SU-DHL-6 (cell line): ENCODE data around the gene MACC1.
"Not testable (repeated sequence)": the region's sequence is repeated elsewhere in the genome, so short reads cannot be mapped to it uniquely, and the experiment has no call there.

Source experiments
- H2AFZ ChIP-seq: fragments of 200-600 bp; sonication (generic); 2 replicates; pipeline ENCODE4 v1.6.1; 2014; ENCODE audit warnings: low read depth, mild to moderate bottlenecking, moderate library complexity, mixed read lengths, antibody characterized with exemption, low read length; ENCODE audit not compliant: severe bottlenecking
- H3F3A ChIP-seq: fragments of 200-600 bp; shearing (Covaris generic); 2 replicates; pipeline ENCODE4 v1.6.0; 2016; ENCODE audit warnings: antibody characterized with exemption, mild to moderate bottlenecking; ENCODE audit not compliant: insufficient read depth
- H3K27ac ChIP-seq: fragments of 200-600 bp; sonication (generic); 2 replicates; pipeline ENCODE4 v1.5.1; 2016; ENCODE audit warnings: low read depth, mild to moderate bottlenecking, low read length, moderate library complexity, mixed read lengths
- H3K27me3 ChIP-seq: fragments of 200-600 bp; sonication (generic), shearing (Covaris generic); 2 replicates; pipeline ENCODE4 v1.6.0; 2014; ENCODE audit warnings: mild to moderate bottlenecking, low read length
- H3K36me3 ChIP-seq: fragments of 200-600 bp; sonication (generic); 2 replicates; pipeline ENCODE4 v1.6.1; 2014; ENCODE audit warnings: mild to moderate bottlenecking, low read length, mixed read lengths
- H3K4me2 ChIP-seq: fragments of 300-600, 200-600 bp; shearing (Covaris generic), sonication (generic); 2 replicates; pipeline ENCODE4 v1.6.0; 2014; ENCODE audit warnings: low read length, low read depth, mild to moderate bottlenecking; ENCODE audit not compliant: poor library complexity, severe bottlenecking
- H3K4me3 ChIP-seq: fragments of 200-600 bp; sonication (generic); 2 replicates; pipeline ENCODE4 v1.5.1; 2014; ENCODE audit warnings: antibody characterized with exemption, low read length, mild to moderate bottlenecking, mixed read lengths; ENCODE audit not compliant: insufficient read depth, poor library complexity, severe bottlenecking
- H3K79me2 ChIP-seq: fragments of 200-600 bp; sonication (generic); 2 replicates; pipeline ENCODE4 v1.6.1; 2014; ENCODE audit warnings: mild to moderate bottlenecking, low read length, moderate library complexity; ENCODE audit not compliant: insufficient read depth
- H3K9ac ChIP-seq: fragments of 200-600 bp; sonication (generic); 2 replicates; pipeline ENCODE4 v1.7.0; 2014; ENCODE audit warnings: mild to moderate bottlenecking, low read length
- H3K9me2 ChIP-seq: fragments of 200-600 bp; sonication (generic); replicated peaks from 2 replicates; pipeline ENCODE4 v1.6.1; 2014; ENCODE audit warnings: low read length; ENCODE audit not compliant: insufficient read depth
- H3K9me3 ChIP-seq: fragments of 200-600 bp; sonication (generic); 2 replicates; pipeline ENCODE4 v1.6.1; 2014; ENCODE audit warnings: low read length, mixed read lengths; ENCODE audit not compliant: insufficient read depth
- H4K20me1 ChIP-seq: fragments of 200-600 bp; sonication (generic); 2 replicates; pipeline ENCODE4 v1.6.1; 2014; ENCODE audit warnings: low read depth, mild to moderate bottlenecking, antibody characterized with exemption, low read length, moderate library complexity, mixed read lengths
- EZH2phosphoT487 ChIP-seq: fragments of 200-600 bp; sonication (generic), shearing (Covaris generic); conservative IDR thresholded peaks from 2 replicates; pipeline ENCODE4 v1.6.1; 2018; ENCODE audit warnings: mild to moderate bottlenecking, antibody characterized with exemption, low read length, moderate library complexity, mixed read lengths
- TF ChIP-seq, protein P1 (sequence below): fragments of 200-600 bp; sonication (generic); IDR thresholded peaks from one replicate; pipeline ENCODE4 v1.5.1; 2017; ENCODE audit warnings: antibody characterized with exemption, mild to moderate bottlenecking, low read length, moderate library complexity; ENCODE audit not compliant: insufficient read depth, poor library complexity, severe bottlenecking

Gene MACC1

DNA sequence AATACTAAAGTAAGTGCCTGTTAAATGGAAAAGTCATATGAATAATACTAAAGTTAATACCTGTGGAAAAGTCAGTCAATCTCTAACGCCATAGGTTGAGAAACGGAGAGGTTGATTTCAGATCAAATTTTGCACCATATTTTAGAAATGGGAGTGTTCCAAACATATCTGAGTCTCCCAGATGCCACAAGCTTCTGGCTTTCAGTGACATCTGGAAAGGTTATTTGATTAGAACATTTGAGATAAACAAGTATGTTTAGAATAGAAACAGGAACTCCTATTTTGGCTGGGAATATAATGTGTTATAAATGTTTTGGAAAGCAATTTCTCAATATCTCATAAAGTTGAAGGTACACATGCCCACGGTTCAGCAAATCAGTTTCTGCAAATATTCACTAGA is 5.8 kb downstream of the MACC1 start:
- peaks cover 49% of the 10 kb centered on the region for H3K36me3 ChIP-seq

GRCh38 chr7:20208651-20209307 is 8.4 kb downstream of the MACC1 start:
- H3F3A ChIP-seq = no peaks in the 10 kb centered on the region

More for the DNA sequence above, 5.8 kb downstream of the MACC1 start:
- Histone ChIP-seq H3F3A (no peaks in the 10 kb centered on the region), H3K9me2 (no peaks in the 10 kb centered on the region), H3K27ac (no peak overlapping the region), H4K20me1 (no peaks in the 10 kb centered on the region), H3K79me2 (peaks cover 100% of the 10 kb centered on the region), H2AFZ (no peak overlapping the region), H3K9me3 (peaks cover 26% of the 10 kb centered on the region; the same call in 1 of the 2 replicates), H3K27me3 (no peaks in the 10 kb centered on the region), H3K4me2 (no peak overlapping the region), H3K4me3 (no peak overlapping the region), H3K9ac (no peak overlapping the region)
- TF ChIP-seq, protein P1, sequence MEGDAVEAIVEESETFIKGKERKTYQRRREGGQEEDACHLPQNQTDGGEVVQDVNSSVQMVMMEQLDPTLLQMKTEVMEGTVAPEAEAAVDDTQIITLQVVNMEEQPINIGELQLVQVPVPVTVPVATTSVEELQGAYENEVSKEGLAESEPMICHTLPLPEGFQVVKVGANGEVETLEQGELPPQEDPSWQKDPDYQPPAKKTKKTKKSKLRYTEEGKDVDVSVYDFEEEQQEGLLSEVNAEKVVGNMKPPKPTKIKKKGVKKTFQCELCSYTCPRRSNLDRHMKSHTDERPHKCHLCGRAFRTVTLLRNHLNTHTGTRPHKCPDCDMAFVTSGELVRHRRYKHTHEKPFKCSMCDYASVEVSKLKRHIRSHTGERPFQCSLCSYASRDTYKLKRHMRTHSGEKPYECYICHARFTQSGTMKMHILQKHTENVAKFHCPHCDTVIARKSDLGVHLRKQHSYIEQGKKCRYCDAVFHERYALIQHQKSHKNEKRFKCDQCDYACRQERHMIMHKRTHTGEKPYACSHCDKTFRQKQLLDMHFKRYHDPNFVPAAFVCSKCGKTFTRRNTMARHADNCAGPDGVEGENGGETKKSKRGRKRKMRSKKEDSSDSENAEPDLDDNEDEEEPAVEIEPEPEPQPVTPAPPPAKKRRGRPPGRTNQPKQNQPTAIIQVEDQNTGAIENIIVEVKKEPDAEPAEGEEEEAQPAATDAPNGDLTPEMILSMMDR = no peak
- no peak for TF ChIP-seq EZH2phosphoT487

DNA sequence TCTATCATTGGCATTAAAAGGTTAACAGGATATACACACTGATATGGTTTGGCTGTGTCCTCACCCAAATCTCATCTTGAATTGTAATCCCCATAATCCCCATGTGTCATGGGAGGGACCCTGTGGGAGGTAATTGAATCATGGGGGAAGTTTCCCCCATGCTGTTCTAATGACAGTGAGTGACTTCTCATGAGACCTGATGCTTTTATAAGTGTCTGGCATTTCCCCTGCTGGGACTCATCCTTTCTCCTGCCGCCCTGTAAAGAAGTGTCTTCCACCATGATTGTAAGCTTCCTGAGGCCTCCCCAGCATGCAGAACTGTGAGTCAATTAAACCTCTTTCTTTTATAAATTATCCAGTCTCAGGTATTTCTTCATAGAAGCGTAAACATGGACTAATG is 9.4 kb downstream of the MACC1 start:
- not testable (repeated sequence) for H3K4me3 ChIP-seq, H3K9me2 ChIP-seq, H3K27me3 ChIP-seq, H3K4me2 ChIP-seq, H3K9ac ChIP-seq, H3K27ac ChIP-seq, H4K20me1 ChIP-seq, H2AFZ ChIP-seq, H3F3A ChIP-seq
- Histone ChIP-seq H3K79me2 (peaks cover 96% of the 10 kb centered on the region), H3K36me3 (peaks cover 34% of the 10 kb centered on the region), H3K9me3 (peaks cover 26% of the 10 kb centered on the region; the same call in 1 of the 2 replicates)

More at GRCh38 chr7:20208651-20209307, 8.4 kb downstream of the MACC1 start:
- Histone ChIP-seq H4K20me1 (no peaks in the 10 kb centered on the region), H3K27me3 (no peaks in the 10 kb centered on the region), H3K4me2 (no peak overlapping the region), H3K27ac (no peak overlapping the region), H3K9me2 (no peaks in the 10 kb centered on the region), H3K9me3 (peaks cover 26% of the 10 kb centered on the region; the same call in 1 of the 2 replicates), H3K79me2 (peaks cover 96% of the 10 kb centered on the region), H3K36me3 (peaks cover 43% of the 10 kb centered on the region), H2AFZ (no peak overlapping the region), H3K9ac (no peak overlapping the region), H3K4me3 (no peak overlapping the region)
- TF ChIP-seq, protein P1 = no peak
- TF ChIP-seq EZH2phosphoT487 = no peak
